ENCODE data around the gene CEP104. TPM values are rescaled to one million over a fixed set of nuclear protein-coding genes. Genes with fewer than 3 reads are reported as not detected.

Gene CEP104
- total and polyA plus RNA-seq, 2 experiments from 2014 or later = 20.5 to 32.2 TPM

DNA sequence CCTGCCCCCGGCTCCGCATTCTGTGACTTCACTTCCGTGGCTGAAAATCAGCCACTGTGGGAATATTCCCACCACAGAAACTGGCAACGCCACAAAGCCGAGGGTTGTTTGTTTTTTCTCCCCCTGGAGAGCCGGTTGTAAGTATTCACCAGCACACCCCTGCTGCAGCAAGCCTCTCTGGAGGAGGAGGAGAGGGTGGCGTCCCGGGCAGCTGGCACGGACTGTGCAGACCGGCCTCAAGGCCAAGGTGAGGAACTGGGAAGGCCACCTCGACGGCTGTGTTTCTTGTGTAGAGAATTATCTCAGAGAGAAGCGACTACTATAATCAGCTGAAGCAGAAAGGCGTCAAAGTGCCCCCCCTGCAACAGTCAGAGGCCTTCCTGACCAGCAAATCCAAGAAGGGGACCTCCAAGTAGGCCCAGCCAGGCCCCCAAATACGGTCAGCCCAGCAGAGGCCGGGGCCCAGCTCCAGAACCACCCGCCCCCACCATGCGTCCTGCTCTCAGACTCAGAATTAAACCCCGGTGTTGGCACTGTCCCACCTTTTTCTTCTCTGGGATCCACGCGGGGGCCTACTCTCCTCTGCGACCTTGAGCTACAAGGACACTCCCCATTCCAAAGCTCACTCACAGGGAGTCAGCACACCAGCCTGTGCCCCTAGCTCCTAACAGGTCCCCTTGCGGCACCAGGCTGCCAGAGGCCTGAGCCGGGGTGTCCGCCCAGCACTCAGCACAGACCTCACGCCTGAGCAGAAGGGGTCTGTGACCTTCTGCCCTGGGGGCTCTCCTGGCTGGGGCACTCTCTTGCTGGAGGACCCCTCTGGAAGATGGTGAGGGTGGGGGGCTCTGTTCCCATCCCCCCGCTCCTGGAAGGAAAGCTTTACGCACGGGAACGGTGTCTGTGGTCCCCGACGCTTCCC, 85.6 kb downstream of the CEP104 start:
- Histone ChIP-seq H3K9me2 (ENCODE audit: insufficient read depth) (no peaks in the 10 kb centered on the region), H2AFZ (peak overlapping the region; percentile 87), H3K4me1 (ENCODE audit: insufficient read depth) (peaks cover 13% of the 10 kb centered on the region; the same call in 1 of the 2 replicates), H3F3A (replicated peaks; ENCODE audit: low read depth) (peaks cover 3% of the 10 kb centered on the region; the same call in 1 of the 2 replicates), H3K36me3 (ENCODE audit: insufficient read depth) (no peaks in the 10 kb centered on the region), H3K79me2 (replicated peaks; ENCODE audit: insufficient read depth) (no peaks in the 10 kb centered on the region), H3K27me3 (ENCODE audit: insufficient read depth) (no peaks in the 10 kb centered on the region), H3K4me3 (peak overlapping the region; percentile 64), H3K27ac (ENCODE audit: low read depth) (no peak overlapping the region), H4K20me1 (replicated peaks; ENCODE audit: insufficient read depth) (no peaks in the 10 kb centered on the region), H3K4me2 (peak overlapping the region; percentile 88)
- no peak overlapping the region for H3K27ac Mint-ChIP-seq
- peaks cover 19% of the 10 kb centered on the region for H3K4me1 Mint-ChIP-seq
- peaks cover 11% of the 10 kb centered on the region for H3K27me3 Mint-ChIP-seq (ENCODE audit: insufficient read depth, low read depth, poor library complexity)
- peaks cover 14% of the 10 kb centered on the region for H3K9me3 Mint-ChIP-seq
- peak overlapping the region; percentile 69 for H3K4me3 Mint-ChIP-seq
- peaks cover 6% of the 10 kb centered on the region; the same call in 2 of the 3 replicates for H3K36me3 Mint-ChIP-seq (ENCODE audit: low read depth)
- peak; percentile 37 for ATAC-seq
- no peak for DNase-seq (ENCODE audit: low spot score)
- TF ChIP-seq POLR2AphosphoS5 (IDR thresholded peaks at IDR 0.05; ENCODE audit: low read depth) = no peak
- no peak for TF ChIP-seq EZH2phosphoT487 (IDR thresholded peaks at IDR 0.05; ENCODE audit: unreplicated experiment)
- TF ChIP-seq ZNF462 (CRISPR knock-in tag; IDR thresholded peaks at IDR 0.05) = no peak
- no peak for TF ChIP-seq ZNF114 (CRISPR knock-in tag; IDR thresholded peaks at IDR 0.05)
- TF ChIP-seq REST (IDR thresholded peaks at IDR 0.05; ENCODE audit: unreplicated experiment) = no peak
- no peak for TF ChIP-seq EZH2 (IDR thresholded peaks at IDR 0.05; ENCODE audit: low read depth, unreplicated experiment)
- no peak for TF ChIP-seq CREB1 (CRISPR knock-in tag; IDR thresholded peaks at IDR 0.05; ENCODE audit: low read depth)
- TF ChIP-seq, protein P1, sequence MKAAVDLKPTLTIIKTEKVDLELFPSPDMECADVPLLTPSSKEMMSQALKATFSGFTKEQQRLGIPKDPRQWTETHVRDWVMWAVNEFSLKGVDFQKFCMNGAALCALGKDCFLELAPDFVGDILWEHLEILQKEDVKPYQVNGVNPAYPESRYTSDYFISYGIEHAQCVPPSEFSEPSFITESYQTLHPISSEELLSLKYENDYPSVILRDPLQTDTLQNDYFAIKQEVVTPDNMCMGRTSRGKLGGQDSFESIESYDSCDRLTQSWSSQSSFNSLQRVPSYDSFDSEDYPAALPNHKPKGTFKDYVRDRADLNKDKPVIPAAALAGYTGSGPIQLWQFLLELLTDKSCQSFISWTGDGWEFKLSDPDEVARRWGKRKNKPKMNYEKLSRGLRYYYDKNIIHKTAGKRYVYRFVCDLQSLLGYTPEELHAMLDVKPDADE (IDR thresholded peaks at IDR 0.05) = no peak
- no peak for TF ChIP-seq STAT1 (IDR thresholded peaks at IDR 0.05; ENCODE audit: unreplicated experiment)
- TF ChIP-seq JUNB (IDR thresholded peaks at IDR 0.05; ENCODE audit: unreplicated experiment) = no peak
- TF ChIP-seq ZNF331 (CRISPR knock-in tag; IDR thresholded peaks at IDR 0.05; ENCODE audit: low read depth) = no peak
- TF ChIP-seq, protein P2, sequence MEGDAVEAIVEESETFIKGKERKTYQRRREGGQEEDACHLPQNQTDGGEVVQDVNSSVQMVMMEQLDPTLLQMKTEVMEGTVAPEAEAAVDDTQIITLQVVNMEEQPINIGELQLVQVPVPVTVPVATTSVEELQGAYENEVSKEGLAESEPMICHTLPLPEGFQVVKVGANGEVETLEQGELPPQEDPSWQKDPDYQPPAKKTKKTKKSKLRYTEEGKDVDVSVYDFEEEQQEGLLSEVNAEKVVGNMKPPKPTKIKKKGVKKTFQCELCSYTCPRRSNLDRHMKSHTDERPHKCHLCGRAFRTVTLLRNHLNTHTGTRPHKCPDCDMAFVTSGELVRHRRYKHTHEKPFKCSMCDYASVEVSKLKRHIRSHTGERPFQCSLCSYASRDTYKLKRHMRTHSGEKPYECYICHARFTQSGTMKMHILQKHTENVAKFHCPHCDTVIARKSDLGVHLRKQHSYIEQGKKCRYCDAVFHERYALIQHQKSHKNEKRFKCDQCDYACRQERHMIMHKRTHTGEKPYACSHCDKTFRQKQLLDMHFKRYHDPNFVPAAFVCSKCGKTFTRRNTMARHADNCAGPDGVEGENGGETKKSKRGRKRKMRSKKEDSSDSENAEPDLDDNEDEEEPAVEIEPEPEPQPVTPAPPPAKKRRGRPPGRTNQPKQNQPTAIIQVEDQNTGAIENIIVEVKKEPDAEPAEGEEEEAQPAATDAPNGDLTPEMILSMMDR (conservative IDR thresholded peaks at IDR 0.05; ENCODE audit: low read depth in 2 of 2) = no peak
- no peak for TF ChIP-seq NANOG (IDR thresholded peaks at IDR 0.05; ENCODE audit: borderline replicate concordance)

Data from GM23338 (cell line).